GM23248 (cell line): ENCODE results near the gene GASK1A.

ENCODE experiments used
- EZH2 ChIP-seq: fragments of 200-600 bp; sonication (generic); IDR thresholded peaks from 2 replicates; pipeline ENCODE4 v1.6.1; 2018; ENCODE audit warnings: antibody characterized with exemption, mild to moderate bottlenecking; ENCODE audit not compliant: insufficient read depth, poor library complexity, severe bottlenecking
- EZH2phosphoT487 ChIP-seq: fragments of 200-600 bp; sonication (generic); IDR thresholded peaks from 2 replicates; pipeline ENCODE4 v1.6.1; 2018; ENCODE audit warnings: antibody characterized with exemption, moderate library complexity, mild to moderate bottlenecking, low read depth; ENCODE audit not compliant: insufficient read depth

- TF ChIP-seq EZH2 (no peak), EZH2phosphoT487 (no peak)
Observed at GRCh38 chr3:42963269-42963668, 15.8 kb upstream of the GASK1A start.
